NCI-H1105 treated with DMSO at 0.1 percent for 48 hours (cell line): ENCODE measurements around the gene ZKSCAN5.
"Not testable (repeated sequence)": the region's sequence is repeated elsewhere in the genome, so short reads cannot be mapped to it uniquely, and the experiment has no call there.

ENCODE experiments used
- DNase-seq: peaks from one replicate; lab custom pipeline; 2025; lab: John Stamatoyannopoulos, UW

ZKSCAN5 gene

GRCh38 chr7:99551767-99552463 is 47.5 kb downstream of the ZKSCAN5 start, which contains the start of gene FAM200A:
Gene FAM200A (minus strand): TSS chr7:99552114. CDS start chr7:99548407, 3,707 bp downstream.
- DNase-seq = peak; percentile 87

- DNase-seq = no peak
Observed at GRCh38 chr7:99553039-99553438, 48.6 kb downstream of the ZKSCAN5 start.

- no peak for DNase-seq
Observed at GRCh38 chr7:99554939-99555338, 50.5 kb downstream of the ZKSCAN5 start.

GRCh38 chr7:99557196-99557607 is 52.7 kb downstream of the ZKSCAN5 start:
- no peak for DNase-seq

- no peak for DNase-seq
Observed at GRCh38 chr7:99557940-99558305, 53.5 kb downstream of the ZKSCAN5 start.

- peak; percentile 88 for DNase-seq
Observed at GRCh38 chr7:99558306-99559174, 54.1 kb downstream of the ZKSCAN5 start, which contains the start of gene ZNF655. Gene ZNF655 (plus strand): TSS chr7:99558642. CDS start chr7:99560560, 1,918 bp downstream.

GRCh38 chr7:99559175-99559915 is 54.9 kb downstream of the ZKSCAN5 start:
- DNase-seq = no peak

GRCh38 chr7:99560834-99561736 is 56.6 kb downstream of the ZKSCAN5 start:
- no peak for DNase-seq

GRCh38 chr7:99561737-99562051 is 57.2 kb downstream of the ZKSCAN5 start:
- no peak for DNase-seq

- no peak for DNase-seq
Observed at GRCh38 chr7:99562114-99562784, 57.8 kb downstream of the ZKSCAN5 start.

GRCh38 chr7:99562832-99563231 is 58.4 kb downstream of the ZKSCAN5 start:
- DNase-seq = no peak

- DNase-seq = no peak
Observed at GRCh38 chr7:99563650-99564049, 59.2 kb downstream of the ZKSCAN5 start.

GRCh38 chr7:99568770-99569169 is 64.3 kb downstream of the ZKSCAN5 start:
- not testable (repeated sequence) for DNase-seq

GRCh38 chr7:99571768-99572167 is 67.3 kb downstream of the ZKSCAN5 start:
- DNase-seq = no peak

- no peak for DNase-seq
Observed at GRCh38 chr7:99573257-99573656, 68.8 kb downstream of the ZKSCAN5 start.

GRCh38 chr7:99576251-99576650 is 71.8 kb downstream of the ZKSCAN5 start:
- DNase-seq = no peak

- no peak for DNase-seq
Observed at GRCh38 chr7:99579281-99579955, 75.0 kb downstream of the ZKSCAN5 start.

- DNase-seq = peak; percentile 67
Observed at GRCh38 chr7:99579956-99580777, 75.7 kb downstream of the ZKSCAN5 start.

GRCh38 chr7:99580778-99581332 is 76.4 kb downstream of the ZKSCAN5 start:
- DNase-seq = not testable (repeated sequence)
